ENCODE measurements around the gene GMDS. TPM values are rescaled to one million over a fixed set of nuclear protein-coding genes. Genes with fewer than 3 reads are reported as not detected.
A peak's percentile ranks its signal among the peaks of the same experiment; 100 is the strongest.

GMDS gene
- total RNA-seq, 1 donor from 2014 or later, result 35.7 TPM

DNA sequence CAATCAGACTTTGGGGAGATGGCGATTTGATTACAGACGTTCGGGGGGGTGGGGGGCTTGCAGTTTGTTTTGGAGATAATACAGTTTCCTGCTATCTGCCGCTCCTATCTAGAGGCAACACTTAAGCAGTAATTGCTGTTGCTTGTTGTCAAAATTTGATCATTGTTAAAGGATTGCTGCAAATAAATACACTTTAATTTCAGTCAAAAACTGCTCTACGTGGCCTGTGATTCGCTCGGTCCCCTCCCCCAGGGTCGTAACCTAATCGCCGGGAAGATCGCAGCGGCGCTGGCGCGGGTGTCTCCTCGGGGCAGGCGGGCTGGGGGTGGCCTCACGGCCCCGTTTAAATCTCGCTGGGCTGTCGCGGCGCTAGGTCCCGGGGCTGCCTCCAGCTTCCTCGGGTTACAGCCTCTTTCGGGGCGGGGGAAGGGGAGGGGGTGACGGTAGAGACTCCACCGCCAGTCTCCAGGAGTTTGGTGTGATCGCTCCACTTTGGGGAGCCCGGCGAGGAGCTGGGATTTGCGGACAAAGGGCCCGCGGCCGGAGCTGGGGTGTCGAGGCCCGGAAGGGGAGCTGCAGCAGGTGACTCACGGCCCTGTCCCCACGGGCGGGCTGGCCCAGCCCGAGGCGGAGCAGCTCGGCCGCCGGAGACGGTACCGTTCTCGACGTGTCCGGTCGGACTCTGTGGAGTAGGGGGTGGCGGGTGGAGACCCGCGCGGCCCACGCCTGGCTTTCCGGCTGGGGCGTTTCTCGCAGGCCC is 631.5 kb downstream of the GMDS start:
- Mint-ChIP-seq H3K27ac (no peak overlapping the region), H3K27me3 (ENCODE audit: low read depth) (peaks cover 60% of the 10 kb centered on the region)

DNA sequence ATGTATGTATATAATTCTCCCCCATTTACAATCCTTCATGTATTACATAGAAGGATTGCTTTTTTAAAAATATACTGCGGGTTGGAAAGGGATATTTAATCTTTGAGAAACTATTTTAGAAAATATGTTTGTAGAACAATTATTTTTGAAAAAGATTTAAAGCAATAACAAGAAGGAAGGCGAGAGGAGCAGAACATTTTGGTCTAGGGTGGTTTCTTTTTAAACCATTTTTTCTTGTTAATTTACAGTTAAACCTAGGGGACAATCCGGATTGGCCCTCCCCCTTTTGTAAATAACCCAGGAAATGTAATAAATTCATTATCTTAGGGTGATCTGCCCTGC is 632.1 kb downstream of the GMDS start:
- Mint-ChIP-seq H3K27ac (no peak overlapping the region), H3K4me1 (ENCODE audit: low read depth) (peaks cover 11% of the 10 kb centered on the region), H3K36me3 (ENCODE audit: low read depth) (no peaks in the 10 kb centered on the region), H3K4me3 (ENCODE audit: low read depth) (no peak overlapping the region), H3K27me3 (ENCODE audit: low read depth) (peaks cover 59% of the 10 kb centered on the region), H3K9me3 (no peaks in the 10 kb centered on the region)
- DNase-seq (ENCODE audit: low spot score), result no peak
- intact Hi-C loops (cut with micrococcal nuclease), result loop anchor here (2.0 kb wide), 1 partner anchor 229 kb away; no protein-coding TSS in a partner anchor

More for the DNA sequence above, 631.5 kb downstream of the GMDS start:
- H3K4me1 Mint-ChIP-seq (ENCODE audit: low read depth), result peaks cover 7% of the 10 kb centered on the region
- no peaks in the 10 kb centered on the region for H3K9me3 Mint-ChIP-seq
- intact Hi-C loops (cut with micrococcal nuclease), result loop anchor here (2.0 kb wide), 1 partner anchor 229 kb away; no protein-coding TSS in a partner anchor
- no peak for DNase-seq (ENCODE audit: low spot score)
- no peak overlapping the region for H3K4me3 Mint-ChIP-seq (ENCODE audit: low read depth)
- H3K36me3 Mint-ChIP-seq (ENCODE audit: low read depth), result no peaks in the 10 kb centered on the region

DNA sequence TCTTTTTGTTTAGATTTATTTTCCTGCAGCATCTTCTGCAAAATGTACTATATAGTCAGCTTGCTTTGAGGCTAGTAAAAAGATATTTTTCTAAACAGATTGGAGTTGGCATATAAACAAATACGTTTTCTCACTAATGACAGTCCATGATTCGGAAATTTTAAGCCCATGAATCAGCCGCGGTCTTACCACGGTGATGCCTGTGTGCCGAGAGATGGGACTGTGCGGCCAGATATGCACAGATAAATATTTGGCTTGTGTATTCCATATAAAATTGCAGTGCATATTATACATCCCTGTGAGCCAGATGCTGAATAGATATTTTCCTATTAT is 632.5 kb downstream of the GMDS start:
- H3K36me3 Mint-ChIP-seq (ENCODE audit: low read depth), result no peaks in the 10 kb centered on the region
- intact Hi-C loops (cut with micrococcal nuclease), result loop anchor here (2.0 kb wide), 1 partner anchor 228 kb away; no protein-coding TSS in a partner anchor
- H3K27me3 Mint-ChIP-seq (ENCODE audit: low read depth), result peaks cover 60% of the 10 kb centered on the region
- no peaks in the 10 kb centered on the region for H3K9me3 Mint-ChIP-seq
- peaks cover 11% of the 10 kb centered on the region for H3K4me1 Mint-ChIP-seq (ENCODE audit: low read depth)
- no peak overlapping the region for H3K4me3 Mint-ChIP-seq (ENCODE audit: low read depth)
- no peak for DNase-seq (ENCODE audit: low spot score)
- no peak overlapping the region for H3K27ac Mint-ChIP-seq

DNA sequence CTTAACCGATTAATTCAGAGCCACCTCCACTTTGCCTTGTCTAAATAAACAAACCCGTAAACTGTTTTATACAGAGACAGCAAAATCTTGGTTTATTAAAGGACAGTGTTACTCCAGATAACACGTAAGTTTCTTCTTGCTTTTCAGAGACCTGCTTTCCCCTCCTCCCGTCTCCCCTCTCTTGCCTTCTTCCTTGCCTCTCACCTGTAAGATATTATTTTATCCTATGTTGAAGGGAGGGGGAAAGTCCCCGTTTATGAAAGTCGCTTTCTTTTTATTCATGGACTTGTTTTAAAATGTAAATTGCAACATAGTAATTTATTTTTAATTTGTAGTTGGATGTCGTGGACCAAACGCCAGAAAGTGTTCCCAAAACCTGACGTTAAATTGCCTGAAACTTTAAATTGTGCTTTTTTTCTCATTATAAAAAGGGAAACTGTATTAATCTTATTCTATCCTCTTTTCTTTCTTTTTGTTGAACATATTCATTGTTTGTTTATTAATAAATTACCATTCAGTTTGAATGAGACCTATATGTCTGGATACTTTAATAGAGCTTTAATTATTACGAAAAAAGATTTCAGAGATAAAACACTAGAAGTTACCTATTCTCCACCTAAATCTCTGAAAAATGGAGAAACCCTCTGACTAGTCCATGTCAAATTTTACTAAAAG is 633.0 kb downstream of the GMDS start:
- Mint-ChIP-seq H3K4me1 (ENCODE audit: low read depth) (peaks cover 11% of the 10 kb centered on the region), H3K36me3 (ENCODE audit: low read depth) (no peaks in the 10 kb centered on the region), H3K27ac (no peak overlapping the region), H3K4me3 (ENCODE audit: low read depth) (peak overlapping the region; percentile 62), H3K9me3 (no peaks in the 10 kb centered on the region), H3K27me3 (ENCODE audit: low read depth) (peaks cover 60% of the 10 kb centered on the region)
- DNase-seq (ENCODE audit: low spot score), result no peak
- intact Hi-C loops (cut with micrococcal nuclease), result loop anchor here (2.0 kb wide), 1 partner anchor 228 kb away; no protein-coding TSS in a partner anchor

DNA sequence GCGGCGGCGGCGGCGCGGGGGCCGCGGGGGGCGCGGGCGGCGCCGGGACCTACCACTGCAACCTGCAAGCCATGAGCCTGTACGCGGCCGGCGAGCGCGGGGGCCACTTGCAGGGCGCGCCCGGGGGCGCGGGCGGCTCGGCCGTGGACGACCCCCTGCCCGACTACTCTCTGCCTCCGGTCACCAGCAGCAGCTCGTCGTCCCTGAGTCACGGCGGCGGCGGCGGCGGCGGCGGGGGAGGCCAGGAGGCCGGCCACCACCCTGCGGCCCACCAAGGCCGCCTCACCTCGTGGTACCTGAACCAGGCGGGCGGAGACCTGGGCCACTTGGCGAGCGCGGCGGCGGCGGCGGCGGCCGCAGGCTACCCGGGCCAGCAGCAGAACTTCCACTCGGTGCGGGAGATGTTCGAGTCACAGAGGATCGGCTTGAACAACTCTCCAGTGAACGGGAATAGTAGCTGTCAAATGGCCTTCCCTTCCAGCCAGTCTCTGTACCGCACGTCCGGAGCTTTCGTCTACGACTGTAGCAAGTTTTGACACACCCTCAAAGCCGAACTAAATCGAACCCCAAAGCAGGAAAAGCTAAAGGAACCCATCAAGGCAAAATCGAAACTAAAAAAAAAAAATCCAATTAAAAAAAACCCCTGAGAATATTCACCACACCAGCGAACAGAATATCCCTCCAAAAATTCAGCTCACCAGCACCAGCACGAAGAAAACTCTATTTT is 633.7 kb downstream of the GMDS start:
- Mint-ChIP-seq H3K27ac (no peak overlapping the region), H3K4me3 (ENCODE audit: low read depth) (peak overlapping the region; percentile 62), H3K4me1 (ENCODE audit: low read depth) (peaks cover 16% of the 10 kb centered on the region), H3K27me3 (ENCODE audit: low read depth) (peaks cover 60% of the 10 kb centered on the region), H3K9me3 (no peaks in the 10 kb centered on the region), H3K36me3 (ENCODE audit: low read depth) (no peaks in the 10 kb centered on the region)
- no peak for DNase-seq (ENCODE audit: low spot score)
- intact Hi-C loops (cut with micrococcal nuclease), result loop anchor here (2.0 kb wide), 1 partner anchor 227 kb away; no protein-coding TSS in a partner anchor

DNA sequence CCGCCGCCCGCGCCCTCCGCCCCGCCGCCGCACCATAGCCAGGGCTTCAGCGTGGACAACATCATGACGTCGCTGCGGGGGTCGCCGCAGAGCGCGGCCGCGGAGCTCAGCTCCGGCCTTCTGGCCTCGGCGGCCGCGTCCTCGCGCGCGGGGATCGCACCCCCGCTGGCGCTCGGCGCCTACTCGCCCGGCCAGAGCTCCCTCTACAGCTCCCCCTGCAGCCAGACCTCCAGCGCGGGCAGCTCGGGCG is 634.2 kb downstream of the GMDS start:
- Mint-ChIP-seq H3K4me1 (ENCODE audit: low read depth) (peaks cover 16% of the 10 kb centered on the region), H3K36me3 (ENCODE audit: low read depth) (no peaks in the 10 kb centered on the region), H3K27me3 (ENCODE audit: low read depth) (peaks cover 62% of the 10 kb centered on the region), H3K27ac (no peak overlapping the region), H3K4me3 (ENCODE audit: low read depth) (no peak overlapping the region), H3K9me3 (no peaks in the 10 kb centered on the region)
- no peak for DNase-seq (ENCODE audit: low spot score)
- intact Hi-C loops (cut with micrococcal nuclease), result no loop called here

DNA sequence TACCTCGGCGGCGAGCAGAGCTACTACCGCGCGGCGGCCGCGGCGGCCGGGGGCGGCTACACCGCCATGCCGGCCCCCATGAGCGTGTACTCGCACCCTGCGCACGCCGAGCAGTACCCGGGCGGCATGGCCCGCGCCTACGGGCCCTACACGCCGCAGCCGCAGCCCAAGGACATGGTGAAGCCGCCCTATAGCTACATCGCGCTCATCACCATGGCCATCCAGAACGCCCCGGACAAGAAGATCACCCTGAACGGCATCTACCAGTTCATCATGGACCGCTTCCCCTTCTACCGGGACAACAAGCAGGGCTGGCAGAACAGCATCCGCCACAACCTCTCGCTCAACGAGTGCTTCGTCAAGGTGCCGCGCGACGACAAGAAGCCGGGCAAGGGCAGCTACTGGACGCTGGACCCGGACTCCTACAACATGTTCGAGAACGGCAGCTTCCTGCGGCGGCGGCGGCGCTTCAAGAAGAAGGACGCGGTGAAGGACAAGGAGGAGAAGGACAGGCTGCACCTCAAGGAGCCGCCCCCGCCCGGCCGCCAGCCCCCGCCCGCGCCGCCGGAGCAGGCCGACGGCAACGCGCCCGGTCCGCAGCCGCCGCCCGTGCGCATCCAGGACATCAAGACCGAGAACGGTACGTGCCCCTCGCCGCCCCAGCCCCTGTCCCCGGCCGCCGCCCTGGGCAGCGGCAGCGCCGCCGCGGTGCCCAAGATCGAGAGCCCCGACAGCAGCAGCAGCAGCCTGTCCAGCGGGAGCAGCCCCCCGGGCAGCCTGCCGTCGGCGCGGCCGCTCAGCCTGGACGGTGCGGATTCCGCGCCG is 634.7 kb downstream of the GMDS start:
- intact Hi-C loops (cut with micrococcal nuclease), result no loop called here
- peak overlapping the region; percentile 38 for H3K27ac Mint-ChIP-seq
- H3K36me3 Mint-ChIP-seq (ENCODE audit: low read depth), result no peaks in the 10 kb centered on the region
- peaks cover 16% of the 10 kb centered on the region for H3K4me1 Mint-ChIP-seq (ENCODE audit: low read depth)
- H3K4me3 Mint-ChIP-seq (ENCODE audit: low read depth), result peak overlapping the region; percentile 51
- no peak for DNase-seq (ENCODE audit: low spot score)
- peaks cover 62% of the 10 kb centered on the region for H3K27me3 Mint-ChIP-seq (ENCODE audit: low read depth)
- no peaks in the 10 kb centered on the region for H3K9me3 Mint-ChIP-seq

DNA sequence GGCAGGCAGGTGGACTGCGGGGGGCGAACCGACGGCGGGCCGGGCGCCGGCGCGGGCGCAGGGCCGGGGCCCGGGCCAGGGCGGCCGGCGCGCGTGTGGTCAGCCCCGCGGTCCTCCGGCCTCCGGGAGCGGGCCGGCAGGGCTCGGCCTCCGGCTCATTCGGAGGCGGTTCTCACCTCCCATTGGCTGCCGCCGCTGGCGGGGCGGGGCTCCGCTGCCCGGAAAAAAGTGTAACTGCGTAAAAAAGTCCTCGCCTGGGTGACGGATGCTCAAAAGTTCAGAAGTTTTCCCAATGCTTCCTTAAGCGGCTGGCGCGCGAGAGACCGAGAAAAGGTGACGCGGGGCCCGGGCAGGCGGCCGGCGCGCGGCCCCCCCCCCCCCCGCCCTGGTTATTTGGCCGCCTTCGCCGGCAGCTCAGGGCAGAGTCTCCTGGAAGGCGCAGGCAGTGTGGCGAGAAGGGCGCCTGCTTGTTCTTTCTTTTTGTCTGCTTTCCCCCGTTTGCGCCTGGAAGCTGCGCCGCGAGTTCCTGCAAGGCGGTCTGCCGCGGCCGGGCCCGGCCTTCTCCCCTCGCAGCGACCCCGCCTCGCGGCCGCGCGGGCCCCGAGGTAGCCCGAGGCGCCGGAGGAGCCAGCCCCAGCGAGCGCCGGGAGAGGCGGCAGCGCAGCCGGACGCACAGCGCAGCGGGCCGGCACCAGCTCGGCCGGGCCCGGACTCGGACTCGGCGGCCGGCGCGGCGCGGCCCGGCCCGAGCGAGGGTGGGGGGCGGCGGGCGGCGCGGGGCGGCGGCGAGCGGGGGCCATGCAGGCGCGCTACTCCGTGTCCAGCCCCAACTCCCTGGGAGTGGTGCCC is 635.5 kb downstream of the GMDS start, which contains the start of gene FOXC1:
TSS of gene FOXC1 (plus strand) at position 268 of the 849 bp plus-strand sequence. CDS start at position 799, 531 bp downstream.
- Mint-ChIP-seq H3K27me3 (ENCODE audit: low read depth) (peaks cover 62% of the 10 kb centered on the region), H3K9me3 (no peaks in the 10 kb centered on the region), H3K36me3 (ENCODE audit: low read depth) (no peaks in the 10 kb centered on the region), H3K4me3 (ENCODE audit: low read depth) (peak within 1 kb of the TSS; percentile 51), H3K4me1 (ENCODE audit: low read depth) (peaks cover 18% of the 10 kb centered on the region), H3K27ac (peak within 1 kb of the TSS; percentile 55)
- intact Hi-C loops (cut with micrococcal nuclease), result loop anchor here (5.0 to 10.0 kb wide), 2 partner anchors 298 to 1145 kb away; partner anchors contain the start of genes FOXQ1 and MYLK4
- no peak for DNase-seq (ENCODE audit: low spot score)

DNA sequence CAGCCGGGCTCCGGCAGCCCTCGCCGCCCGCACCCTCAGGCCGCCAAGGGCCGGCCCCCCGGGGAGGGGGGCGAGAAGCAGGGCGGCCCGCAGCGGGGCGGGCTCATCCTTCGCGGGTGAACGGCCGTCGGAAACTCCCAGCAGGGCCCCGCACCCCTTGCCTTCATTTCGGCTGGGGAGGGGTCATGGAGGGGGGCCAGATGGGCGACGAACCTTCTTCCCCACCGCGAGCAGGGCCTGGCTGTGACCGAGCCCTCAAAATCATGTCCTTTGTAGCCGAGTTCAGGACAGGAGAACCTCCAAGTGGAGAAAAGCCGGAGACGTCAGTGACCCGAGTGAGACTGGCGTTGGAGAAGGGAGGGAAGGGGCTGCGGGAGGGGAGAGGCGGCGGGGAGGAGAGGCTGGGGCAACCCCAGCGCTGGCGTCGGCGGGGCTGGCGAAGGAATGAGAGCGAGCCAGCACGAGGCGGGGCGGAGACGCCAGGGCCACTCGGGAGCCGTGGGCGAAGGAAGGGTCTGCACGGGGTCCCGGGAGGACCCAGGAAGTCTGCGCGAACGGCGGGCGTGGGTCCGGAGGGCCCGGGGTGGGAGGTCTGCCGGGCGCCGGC is 636.3 kb downstream of the GMDS start:
- no peak for DNase-seq (ENCODE audit: low spot score)
- H3K27ac Mint-ChIP-seq, result no peak overlapping the region
- no peaks in the 10 kb centered on the region for H3K9me3 Mint-ChIP-seq
- intact Hi-C loops (cut with micrococcal nuclease), result loop anchor here (5.0 to 10.0 kb wide), 2 partner anchors 297 to 1146 kb away; partner anchors contain the start of genes FOXQ1 and MYLK4
- no peaks in the 10 kb centered on the region for H3K36me3 Mint-ChIP-seq (ENCODE audit: low read depth)
- H3K27me3 Mint-ChIP-seq (ENCODE audit: low read depth), result peaks cover 62% of the 10 kb centered on the region
- H3K4me1 Mint-ChIP-seq (ENCODE audit: low read depth), result peaks cover 18% of the 10 kb centered on the region
- H3K4me3 Mint-ChIP-seq (ENCODE audit: low read depth), result peak overlapping the region; percentile 49

DNA sequence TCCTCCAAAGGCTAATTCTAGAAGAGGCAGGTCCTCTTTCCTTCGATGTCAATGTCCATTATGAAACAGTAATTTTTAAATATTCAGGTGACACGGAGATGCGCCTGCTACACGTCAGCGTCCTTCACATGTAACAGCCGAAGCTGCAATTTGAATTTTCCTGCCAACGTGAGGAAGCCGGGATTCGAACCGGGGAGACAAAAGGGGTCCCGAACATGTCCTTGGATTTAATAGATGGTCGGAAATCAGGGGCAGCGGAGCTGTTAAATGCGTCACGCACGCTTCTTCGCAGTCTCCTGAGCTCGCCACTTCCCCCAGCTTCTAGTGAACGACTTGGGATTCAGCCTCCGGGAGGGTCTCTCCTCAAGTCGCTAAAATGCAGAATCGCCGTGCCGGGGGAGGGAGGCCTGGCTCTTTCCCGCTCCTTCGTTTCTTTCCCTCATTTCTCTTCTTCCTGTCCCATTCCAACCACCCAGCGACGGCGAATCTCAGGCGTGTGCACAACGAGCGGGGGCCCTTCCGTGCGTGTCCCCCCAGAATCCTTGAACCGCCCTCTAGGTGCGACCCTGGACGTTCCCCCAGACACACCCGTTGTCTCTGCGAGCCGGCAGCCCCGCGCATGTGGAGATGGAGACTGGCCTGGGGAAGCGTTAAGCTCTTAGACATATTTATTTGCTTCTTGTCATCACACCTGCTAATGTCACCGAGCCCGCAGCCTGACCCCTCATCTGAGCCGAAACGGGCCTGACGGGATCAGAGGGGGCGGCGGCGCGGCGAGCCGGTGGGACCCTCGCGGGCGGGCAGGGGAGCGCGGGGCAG is 637.0 kb downstream of the GMDS start:
- no peaks in the 10 kb centered on the region for H3K36me3 Mint-ChIP-seq (ENCODE audit: low read depth)
- H3K4me3 Mint-ChIP-seq (ENCODE audit: low read depth), result peak overlapping the region; percentile 33
- peak overlapping the region; percentile 55 for H3K27ac Mint-ChIP-seq
- H3K9me3 Mint-ChIP-seq, result no peaks in the 10 kb centered on the region
- intact Hi-C loops (cut with micrococcal nuclease), result loop anchor here (5.0 to 10.0 kb wide), 2 partner anchors 296 to 1146 kb away; partner anchors contain the start of genes FOXQ1 and MYLK4
- H3K27me3 Mint-ChIP-seq (ENCODE audit: low read depth), result peaks cover 65% of the 10 kb centered on the region
- DNase-seq (ENCODE audit: low spot score), result no peak
- H3K4me1 Mint-ChIP-seq (ENCODE audit: low read depth), result peaks cover 18% of the 10 kb centered on the region

All from activated T-helper 2 cell treated with anti-CD3 and anti-CD28 coated beads, Interferon-gamma antibody, Interleukin-2, Interleukin-4, amounts not matched to agents 10 μg/mL and 5 μg/mL and 100 μg/mL, durations not matched to agents 14 hours and 24 hours and 36 hours (primary cell).